Activated CD4-positive, alpha-beta T cell treated with anti-CD3 and anti-CD28 coated beads for 1 hour (primary cell): ENCODE measurements around the gene TBX15.

Source experiments
- DNase-seq: peaks from one replicate; pipeline ENCODE4 v3.0.0-alpha.2; 2020

TBX15 gene

DNA sequence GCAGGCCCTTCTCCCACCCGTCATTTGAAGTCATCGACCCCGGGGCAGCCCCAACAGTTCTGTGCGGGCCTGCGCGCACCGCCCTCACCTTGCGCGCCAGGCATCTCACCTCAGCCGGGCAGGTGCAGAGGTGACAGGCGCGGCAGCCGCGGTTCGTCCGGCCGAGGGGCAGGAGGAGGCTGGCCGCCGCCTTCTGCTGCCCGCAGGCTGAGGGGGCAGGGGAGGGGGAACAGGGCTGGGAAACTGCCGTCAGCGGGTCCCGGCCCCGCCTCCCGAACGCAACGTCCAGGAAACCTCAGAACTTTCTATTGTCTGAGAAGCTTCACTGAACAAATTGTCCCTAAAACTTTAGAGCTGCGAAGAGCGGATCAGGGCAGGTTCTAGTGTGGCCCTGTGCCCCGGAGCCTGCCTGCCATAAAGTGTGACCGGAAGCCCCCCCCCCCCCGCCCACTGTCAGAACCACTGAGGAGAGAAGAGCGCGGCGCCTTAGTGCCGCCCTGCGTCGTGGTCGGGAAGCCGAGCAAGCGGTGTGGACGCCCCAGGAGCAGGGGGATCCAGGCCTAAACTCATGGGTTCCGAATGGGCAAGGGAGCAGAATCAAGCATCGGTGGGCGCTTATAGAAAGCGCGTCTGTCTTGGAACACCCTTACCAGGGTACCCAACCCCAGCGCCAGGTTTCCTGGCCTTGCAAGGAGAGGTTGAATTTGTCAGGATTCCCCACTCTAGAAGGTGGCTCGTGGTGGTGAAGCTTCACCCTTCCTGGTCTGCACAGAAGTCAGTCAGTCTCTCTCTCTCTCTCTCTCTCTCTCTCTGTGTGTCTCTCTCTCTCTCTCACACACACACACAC, 13.3 kb upstream of the TBX15 start:
- DNase-seq: no peak

DNA sequence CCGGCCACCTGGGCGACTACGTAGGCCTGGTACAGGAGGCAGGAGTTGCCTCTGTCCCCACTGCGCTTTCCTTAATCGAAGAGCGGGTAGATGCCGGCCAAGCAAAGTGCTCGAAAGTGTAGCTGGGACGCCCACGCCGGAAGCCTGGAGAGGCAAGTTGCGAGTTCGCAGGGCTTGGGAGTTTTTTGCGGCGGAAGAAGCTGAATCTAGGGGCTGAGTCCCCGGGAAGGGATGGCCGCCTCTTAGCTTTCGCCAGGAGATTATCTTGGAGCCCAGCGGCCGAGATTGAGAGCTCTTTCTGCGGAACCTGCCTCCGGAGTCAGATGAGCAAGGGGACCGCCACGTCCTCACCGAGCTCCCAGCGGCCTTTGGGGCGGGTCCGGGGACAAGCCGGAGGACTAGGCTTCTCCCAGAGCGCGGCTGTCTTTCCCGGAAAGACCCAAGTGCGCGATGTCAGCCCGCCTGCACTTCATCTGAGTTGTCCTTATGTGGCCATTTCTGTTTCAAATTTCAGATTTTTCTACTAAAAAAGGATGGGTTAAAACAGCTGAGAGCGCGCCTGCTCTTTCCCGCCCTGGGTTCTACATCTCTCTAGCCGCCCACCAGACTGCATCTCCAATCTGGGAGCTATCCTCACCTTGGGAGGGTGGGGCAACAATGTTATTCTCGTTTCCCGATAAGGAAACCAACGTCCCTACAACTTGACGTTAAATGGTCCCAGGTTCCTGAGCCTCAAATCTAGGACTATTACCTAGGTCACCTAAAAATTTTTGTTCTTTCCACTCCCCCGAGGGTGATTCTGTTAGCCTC, 12.4 kb upstream of the TBX15 start:
- no peak for DNase-seq

DNA sequence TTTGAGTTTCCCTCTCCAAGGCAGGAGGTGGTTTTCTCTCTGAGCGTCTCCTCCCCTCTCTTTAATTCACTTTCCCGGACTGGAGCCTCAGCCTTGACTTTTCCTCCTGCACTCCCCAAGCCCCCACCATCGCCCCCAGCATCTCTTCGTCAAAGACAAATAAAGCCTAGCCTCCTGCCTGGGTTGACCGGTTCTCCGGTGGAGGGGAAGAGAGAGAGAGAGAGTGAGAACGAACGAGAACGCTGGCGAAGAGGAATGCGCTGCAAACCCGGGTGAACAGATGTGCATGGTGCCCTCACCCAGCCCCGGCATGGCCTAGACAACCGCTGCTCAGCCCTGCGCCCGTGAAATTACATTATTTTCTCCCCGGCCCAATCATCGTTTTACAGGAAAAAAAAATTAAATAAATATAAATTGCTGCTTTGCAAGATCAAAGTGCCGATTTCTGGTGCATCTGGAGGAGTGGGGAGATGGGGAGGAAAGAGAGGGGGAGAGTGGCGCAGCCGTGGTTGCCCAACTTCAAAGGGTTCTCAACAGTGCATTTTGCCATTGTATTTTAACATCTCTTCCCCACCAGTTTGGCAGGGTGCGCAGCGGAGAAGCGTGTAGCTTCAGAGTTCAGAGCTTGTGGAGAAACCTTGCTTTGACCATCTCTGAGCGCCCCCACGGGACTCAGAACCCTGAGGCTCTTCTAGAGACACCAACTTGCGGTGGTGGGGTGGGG, 11.4 kb upstream of the TBX15 start:
- no peak for DNase-seq

DNA sequence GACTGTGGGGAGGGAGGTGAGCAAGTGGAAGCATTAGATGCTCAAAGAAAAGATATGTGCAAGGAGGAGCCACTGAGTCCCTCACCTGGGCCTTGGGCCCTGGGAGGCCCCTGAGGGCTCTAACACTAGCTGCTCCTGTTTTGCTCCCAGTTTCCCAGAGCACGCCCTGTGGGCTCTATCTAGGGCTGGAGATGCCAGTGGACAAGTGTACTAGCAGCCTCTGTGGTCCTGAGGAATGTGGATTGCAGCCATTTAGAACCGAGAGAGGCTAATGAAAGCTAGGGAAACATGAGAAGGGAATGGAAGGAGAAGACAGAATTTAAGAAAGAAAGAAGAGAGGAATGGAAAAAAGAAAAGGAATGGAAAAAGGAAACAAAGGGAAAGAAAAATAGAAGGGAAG, 10.0 kb upstream of the TBX15 start:
- no peak for DNase-seq

DNA sequence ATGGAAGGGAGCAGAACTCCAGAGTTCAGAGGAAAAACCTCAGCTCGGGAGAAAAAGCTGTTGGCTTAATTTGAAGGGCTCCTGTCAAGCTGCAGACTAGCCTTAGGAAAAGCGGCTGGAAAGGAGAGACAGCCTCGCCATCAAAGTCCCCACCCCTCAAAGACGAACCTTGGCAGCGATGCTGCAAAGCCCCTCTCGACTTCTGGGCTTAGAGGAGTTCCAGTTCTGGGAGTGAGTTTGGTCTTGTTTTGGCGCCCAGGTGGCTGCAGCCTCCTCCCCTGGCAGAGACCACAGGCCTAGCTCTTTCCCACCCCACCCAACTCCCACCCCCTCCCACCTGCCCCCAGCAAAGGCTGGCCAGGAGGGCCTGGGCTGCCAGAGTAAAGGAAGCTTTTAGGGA, 9.1 kb upstream of the TBX15 start:
- DNase-seq: no peak

DNA sequence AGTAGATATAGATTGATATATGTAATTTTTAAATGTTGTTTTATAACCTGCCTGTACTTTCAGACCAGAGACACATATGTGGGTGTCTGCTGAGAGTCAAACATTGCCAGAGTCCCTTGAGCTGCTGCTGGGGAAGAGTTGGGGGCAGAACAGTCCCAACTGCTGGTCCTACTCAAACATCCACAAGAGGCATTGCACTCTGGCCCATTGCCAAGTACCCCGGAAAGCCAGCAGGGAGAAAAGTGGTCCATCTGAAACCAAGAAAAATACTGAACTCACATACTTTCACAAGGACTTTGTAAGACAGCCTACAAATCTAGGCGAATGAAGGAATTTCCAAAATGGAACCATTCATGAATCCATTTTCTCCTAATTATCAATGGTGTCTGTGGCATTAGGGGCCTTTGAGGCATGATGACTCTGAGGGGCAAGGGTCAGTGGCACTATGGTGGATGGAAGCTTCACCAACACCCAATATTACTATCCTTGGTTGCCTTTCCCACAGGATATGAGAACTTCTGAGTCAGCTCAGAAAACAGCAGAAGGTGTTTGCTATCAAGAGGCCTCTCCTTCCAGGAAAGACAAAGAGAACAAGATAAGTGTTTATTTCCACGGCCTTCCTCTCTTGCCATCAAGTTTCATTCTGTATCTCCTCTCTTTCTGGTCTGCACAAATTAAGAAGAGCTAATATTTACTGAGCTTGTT, 7.3 kb upstream of the TBX15 start:
- no peak for DNase-seq

DNA sequence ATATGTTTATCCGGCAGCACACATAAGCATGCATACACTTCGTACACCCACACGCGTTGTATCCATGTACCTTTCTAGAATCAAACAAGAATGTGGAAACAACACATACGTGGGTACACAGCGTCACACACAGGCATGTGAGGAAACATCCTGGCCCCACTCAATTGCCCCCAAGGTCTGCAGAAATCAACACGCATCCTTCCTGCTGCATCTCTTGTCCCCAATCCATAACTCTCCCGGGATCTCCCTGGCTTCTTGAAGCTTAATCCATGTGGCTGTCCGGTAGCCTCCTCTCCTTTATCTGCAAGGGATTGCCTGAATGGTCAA, 5.5 kb upstream of the TBX15 start:
- DNase-seq: no peak

DNA sequence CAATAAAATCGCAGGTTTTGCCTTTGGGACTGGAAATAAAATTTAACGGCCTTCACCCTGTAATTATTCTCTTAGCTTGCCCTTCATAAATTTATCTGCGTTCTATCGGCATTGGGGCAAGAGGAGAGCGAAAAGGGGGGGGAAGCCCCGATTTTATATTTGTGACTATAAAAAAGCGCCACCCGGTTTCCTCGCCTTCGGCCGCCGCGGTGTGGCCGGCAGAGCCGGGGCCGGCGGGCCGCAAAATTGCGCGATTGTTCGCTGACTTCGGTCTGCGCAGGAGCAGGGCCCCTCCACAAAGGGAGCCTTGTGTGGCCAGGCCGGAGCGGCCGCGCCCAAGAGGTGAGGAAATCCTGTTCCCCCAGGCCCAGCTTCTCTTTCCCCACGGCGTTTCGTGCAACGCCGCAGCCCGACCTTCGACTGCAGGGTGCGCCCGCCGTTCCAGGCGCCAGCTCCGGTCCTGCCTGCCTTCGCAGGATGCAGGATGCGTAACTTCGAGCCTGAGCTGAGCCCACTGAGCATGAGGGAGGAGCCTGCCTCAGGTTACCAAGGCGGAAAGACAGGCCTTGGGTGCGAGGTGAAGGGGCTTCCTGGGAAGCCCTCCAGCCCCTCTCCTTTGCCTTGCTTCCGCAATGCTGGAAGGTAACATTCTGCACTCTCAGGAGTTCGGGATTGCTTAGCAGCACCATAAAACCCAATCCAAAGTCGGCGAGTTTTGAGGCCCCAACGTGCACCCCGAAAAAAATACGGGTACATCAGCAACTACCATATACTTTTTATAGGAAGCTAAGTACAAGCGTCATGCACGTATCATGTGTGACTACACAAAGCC, 4.9 kb upstream of the TBX15 start:
- no peak for DNase-seq

DNA sequence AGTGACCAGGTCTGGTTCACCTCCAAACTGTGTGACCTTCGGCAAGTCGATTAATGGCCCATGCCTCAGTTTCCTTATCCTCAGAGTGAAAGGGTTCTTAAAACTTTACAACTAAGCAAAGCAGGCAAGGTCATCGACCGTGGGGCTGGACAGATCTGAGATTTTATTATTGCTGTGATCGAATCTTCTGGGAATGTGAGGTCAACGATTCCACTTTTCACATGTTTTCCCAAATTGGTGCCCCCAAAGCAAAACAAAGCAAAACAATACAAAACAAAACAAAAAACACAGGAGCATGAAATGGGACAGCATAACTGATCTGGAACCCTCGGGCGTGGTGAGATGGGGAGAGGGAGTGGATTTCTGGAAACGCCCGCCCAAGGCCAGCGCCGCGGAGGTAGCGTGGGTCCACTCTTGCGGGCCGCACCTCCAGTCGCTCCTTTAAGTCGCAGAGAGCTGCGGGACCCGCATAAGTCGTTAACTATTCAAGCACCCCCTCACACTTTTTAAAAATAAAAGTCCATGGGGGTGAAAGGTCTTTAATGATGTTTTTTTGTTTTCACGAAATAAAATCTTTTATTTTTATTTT, 4.2 kb upstream of the TBX15 start:
- no peak for DNase-seq

DNA sequence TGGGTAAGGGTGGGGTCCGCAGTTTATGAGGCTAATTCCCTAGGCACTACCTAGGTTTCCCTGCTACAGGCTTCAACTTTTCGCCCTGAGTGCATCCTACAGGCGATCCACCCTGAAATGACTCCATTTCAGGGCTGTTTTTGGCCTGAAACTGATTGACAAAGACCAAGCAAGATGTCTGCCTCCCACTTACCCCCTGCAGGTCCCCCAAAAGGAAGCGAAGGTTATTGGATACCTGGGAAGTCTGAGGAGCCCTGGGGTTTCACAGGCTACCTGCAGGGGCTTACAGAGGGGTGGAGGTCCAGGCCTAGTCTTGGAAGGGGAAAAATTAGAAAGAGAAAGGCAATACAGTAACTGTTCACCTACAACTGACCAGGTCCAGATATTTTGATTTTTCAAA, 3.3 kb upstream of the TBX15 start:
- no peak for DNase-seq

DNA sequence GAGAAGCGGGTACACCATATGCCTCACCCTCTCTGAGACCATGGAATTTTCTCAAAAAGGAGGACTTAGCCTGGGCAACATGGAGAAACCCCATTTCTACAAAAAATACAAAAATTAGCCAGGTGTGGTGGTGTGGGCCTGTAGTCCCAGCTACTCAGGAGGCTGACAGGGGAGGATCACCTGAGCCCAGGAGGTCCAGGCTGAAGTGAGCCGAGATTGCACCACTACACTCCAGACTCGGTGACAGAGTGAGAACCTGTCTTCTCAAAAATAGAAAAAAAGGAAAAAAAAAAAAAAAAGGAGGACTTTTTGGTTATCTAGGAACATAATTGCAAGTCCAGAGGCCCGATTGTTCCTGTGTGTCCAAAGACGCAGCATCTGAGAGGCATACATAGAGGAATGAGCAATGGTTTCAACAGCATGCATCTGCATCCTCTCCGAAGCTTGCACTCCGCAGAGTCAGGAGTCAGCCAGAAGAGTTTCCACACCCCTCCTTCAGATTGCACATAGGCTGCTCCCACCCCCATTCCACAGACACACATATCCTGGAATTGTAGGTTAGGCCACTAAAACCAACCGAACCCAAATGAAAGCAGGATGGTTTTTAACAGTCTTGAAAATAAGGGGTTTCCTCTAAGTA, 2.5 kb upstream of the TBX15 start:
- no peak for DNase-seq

DNA sequence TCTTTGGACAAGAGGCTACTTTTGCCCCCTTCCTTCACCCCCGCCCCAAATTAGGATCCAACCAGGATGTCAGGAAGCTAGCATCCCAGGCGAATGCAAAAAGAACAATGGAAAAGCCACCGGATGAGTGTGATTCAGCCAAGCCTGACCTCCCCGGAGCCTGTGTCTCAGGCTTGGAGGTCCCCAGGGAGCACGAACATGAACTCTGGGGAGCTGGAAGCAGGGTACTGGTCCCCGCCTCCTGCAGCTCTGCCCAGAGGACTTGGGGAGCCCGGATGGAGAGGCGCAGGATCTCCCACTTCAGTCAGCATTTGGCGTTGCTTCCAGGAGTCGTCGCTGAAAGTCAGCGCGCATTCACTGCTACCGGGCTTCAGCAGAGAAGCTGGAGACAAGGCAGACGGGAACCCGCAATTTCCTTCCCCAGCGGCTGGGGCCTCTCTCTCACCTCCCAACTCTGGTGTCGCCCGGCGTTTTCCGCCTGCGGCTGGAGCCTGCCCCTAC, 1.8 kb upstream of the TBX15 start:
- DNase-seq: no peak

DNA sequence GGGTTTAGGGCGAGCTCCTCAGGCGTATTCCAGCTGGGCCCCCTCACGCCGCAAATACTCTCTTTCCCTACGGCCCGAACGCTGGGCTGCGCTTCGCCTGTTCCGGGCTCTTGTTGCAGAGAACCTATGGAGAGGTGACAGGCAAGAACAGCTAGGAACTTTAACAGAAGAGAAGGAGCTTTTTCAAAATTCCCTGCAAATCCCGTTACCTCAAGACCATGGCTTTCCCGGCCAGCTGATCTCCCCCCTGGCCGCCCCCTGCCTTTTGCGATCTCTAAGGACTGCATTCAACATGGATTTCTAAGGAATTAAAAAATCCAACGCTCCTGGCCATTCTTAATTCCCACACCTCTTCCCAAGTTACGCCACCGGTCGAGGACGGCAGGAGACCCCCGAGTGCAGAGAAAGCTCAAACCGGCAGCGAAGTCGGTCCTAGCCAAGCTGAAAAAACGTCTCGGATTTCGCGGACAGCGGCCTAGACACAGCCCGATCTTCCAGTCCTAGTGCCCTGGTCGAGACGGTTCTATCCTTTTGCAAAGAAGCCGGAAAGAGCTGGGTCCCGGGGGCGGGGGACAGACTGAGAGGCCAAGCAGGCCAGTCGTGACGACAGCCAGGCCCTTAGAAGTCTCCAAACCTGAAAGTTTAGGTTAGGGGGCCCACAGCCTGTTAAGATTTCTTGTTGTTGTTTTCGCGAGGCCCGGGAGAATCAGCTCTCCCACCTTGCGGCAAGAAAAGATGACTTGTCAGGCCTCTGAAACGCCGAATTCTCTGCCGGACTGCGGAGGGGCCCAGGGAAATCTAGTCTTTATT, 1.1 kb upstream of the TBX15 start:
- DNase-seq: no peak

DNA sequence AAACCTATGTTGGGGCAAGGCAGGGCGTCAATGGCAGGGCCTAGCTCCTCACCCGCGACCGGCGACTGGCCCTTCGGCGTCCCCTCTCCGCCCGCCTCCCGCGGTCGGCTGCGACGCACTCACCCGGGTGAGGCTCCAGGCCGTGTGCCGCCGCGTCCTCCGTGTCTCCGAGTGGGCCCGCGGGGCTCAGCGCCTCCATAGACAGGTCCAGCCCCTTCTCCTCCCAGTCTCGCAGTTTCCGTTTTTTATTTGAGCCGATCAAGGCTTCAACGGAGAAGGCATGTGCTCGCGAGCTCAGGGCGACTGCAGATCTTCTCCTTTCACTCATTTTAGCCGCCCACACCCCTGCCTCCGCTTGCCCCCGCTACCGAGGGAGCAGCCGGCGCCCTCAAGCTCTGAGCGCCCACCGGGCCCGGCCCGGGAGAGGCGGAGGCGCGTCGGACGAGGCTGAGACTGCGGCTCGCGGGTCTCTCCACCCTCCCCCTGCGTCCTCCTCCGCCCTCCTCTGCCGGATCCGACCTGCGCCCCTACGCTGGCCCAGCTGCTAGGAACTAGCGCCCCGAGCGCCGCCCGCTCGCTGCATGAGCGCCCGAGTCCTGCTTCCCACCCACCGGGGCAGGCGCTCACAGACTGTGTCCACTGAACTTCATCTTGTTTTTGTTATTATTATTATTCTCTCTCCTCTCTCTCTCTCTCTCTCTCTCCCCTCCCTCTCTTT, 516 bp downstream of the TBX15 start:
- no peak for DNase-seq

DNA sequence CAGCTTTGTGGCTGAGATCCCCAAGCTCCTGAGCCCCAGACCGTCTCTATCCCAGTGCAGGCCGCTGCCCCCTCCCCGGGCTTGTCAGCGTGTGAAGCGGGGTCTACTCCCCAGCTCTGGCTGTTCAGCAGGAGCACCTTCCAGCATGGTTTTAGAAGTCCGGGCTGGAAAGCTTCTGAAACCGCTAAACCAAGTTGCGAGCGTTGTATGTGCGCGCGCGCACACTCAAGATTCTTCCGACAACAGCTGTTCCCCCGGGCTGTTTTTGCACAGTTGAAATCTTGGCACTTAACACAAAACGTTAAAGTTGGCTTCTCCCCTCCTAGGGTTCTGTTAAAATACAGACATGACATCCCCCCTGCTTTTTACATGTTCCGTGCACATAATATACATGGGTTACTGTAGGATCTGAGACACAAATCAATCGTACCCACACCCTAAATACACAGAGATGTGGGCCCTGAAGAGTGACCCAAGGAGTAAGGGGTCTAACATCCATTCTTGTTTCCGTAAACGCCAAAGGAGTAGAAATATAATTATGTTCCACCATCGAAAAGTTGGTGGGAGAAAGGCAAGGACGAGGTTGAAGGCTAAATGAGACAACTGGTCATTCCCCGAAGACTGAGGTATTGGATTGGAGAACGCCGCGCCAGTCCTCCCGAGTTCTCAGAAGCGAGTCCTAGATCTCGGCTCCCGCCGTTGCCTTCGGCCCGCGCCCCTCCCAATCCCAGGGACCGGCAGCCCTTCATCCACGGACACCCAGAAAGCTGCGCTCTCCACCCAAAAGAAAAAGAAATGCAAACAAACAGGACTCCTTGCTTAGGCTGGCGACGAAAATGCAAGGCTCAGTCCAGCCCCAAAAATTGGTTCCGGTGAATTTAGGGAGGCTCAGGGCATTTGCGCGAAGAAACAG, 1.3 kb downstream of the TBX15 start:
- DNase-seq: no peak

DNA sequence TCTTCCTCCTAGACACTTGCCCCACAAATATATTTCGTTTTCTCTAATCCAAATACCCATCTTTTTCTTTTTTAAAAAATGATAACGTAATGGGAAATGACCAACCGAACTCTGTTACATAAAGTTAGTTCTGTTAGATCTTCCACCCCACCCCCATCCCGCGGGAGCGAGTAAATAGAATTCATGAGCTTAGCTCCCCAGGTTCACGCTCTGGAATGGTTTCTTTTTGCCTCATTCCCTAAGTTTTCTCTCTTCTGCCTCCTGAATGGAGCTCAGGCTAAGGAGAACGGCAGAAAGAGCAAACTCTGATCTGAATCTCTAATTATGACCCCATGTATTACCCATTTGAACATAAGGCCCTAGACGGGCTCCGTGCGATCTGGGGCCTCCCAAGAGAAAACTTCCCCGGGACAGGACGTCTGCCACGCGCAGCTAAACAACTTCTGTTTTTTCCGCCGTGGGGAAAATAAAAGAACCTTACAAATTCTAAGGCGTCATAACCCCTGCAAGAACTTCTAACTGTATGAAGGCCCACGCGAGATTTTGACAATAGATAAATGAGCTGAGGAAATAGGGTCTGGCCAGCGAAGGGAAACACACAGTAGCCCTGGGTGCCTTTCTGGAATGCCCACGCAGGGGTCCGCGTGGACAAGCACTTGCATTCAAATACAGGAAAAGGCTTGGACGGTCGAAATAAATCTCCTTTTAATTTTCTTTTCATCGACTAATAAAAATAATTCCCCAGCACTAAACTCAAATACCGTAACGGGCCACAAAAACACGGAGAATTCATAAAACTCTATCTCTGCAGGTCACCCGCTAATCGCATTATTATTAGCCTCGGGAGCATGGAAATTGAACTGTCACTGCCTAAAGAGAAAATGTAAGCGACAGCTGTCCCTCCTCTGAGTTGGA, 2.2 kb downstream of the TBX15 start:
- DNase-seq: no peak
